GM18505 (cell line): ENCODE results near the gene U2SURP.

Experiments
- ATAC-seq: cut with Tn5 transposase; IDR thresholded peaks from one replicate; pipeline ENCODE4 v1.9.1; 2021; ENCODE audit not compliant: unreplicated experiment
- POLR2A ChIP-seq: IDR thresholded peaks from 4 replicates; pipeline ENCODE4 v1.6.1; 2011; ENCODE audit warnings: borderline replicate concordance; ENCODE audit not compliant: insufficient read depth, insufficient read length; ENCODE audit errors: extremely low read depth

The U2SURP gene

DNA sequence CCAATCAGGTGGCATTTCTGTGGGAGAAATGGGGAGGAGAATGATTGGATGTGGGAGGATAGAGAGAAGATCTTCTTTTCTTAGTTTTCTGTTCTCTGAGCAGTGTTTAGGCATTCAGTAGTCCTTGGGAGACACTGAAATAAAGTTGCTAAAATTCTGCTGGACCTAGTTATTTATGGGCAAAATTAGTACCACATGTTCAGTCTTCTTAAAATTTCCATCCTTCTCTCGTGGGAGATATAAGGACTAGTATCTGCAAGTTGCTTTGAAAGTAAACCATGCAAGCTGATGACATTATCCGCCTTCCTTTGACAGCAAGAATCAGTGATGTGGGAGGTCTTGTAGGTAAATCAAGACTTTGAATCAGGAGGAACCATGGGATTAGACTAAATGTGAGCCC, 98.3 kb downstream of the U2SURP start:
- no peak for TF ChIP-seq POLR2A
- no peak for ATAC-seq

DNA sequence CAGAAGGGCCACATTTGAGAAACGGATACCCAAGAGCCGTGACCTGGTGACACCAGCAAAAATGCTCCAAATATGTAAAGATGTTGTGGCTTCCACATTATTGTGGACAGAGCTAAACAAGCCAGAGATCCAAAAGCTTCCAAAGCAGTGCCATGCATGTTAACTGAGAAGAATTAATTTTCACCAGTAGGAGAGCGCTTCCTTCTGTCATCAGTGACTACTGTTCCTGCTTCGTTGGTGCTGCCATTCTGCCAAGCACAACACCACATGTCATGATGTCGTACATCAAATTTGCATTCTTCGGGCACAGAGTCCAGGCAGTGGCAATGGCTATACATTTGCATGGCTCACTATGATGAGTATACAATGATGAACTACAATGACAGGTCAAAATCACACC, 99.1 kb downstream of the U2SURP start:
- TF ChIP-seq POLR2A: no peak
- no peak for ATAC-seq

GRCh38 chr3:143101792-143102381, 100.5 kb downstream of the U2SURP start:
- TF ChIP-seq POLR2A: no peak
- ATAC-seq: no peak

DNA sequence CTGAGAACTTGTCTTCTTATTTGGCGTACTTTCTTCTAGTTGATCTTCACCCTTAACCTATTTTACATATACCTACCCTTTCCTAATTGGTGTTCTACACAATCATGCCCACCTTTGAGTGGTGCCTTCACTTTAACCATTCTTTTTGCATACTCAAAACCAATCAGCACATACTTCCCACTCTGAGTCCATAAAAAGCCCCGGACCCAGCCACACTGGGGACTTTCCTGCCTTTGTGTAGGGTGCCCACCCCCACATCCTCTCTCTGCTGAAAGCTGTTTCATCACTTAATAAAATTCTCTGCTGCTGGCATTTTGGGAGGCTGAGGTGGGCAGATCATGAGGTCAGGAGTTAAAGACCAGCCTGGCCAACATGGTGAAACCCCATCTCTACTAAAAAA, 102.3 kb downstream of the U2SURP start:
- ATAC-seq: no peak
- TF ChIP-seq POLR2A: no peak

- ATAC-seq: no peak
Measured at GRCh38 chr3:143105170-143105569, 103.8 kb downstream of the U2SURP start.

GRCh38 chr3:143109861-143110260, 108.5 kb downstream of the U2SURP start:
- TF ChIP-seq POLR2A: no peak
- ATAC-seq: no peak

More at GRCh38 chr3:143105170-143105569, 103.8 kb downstream of the U2SURP start:
- TF ChIP-seq POLR2A: no peak
